Trophoblast cell (in vitro differentiated cells and primary cell): ENCODE measurements around the gene ADRA2C.

Source experiments
- DNase-seq, 2 donors: peaks; one replicate each; pipeline ENCODE4 v3.0.0-alpha.2; 2016
- H2AFZ ChIP-seq: 2 replicates; pipeline ENCODE4 v1.6.1; 2013; ENCODE audit warnings: low read length, moderate library complexity, mild to moderate bottlenecking; ENCODE audit not compliant: insufficient read depth, poor library complexity
- H2AK5ac ChIP-seq: 2 replicates; pipeline ENCODE4 v1.6.1; 2013; ENCODE audit warnings: mild to moderate bottlenecking, low read length
- H2BK120ac ChIP-seq: 2 replicates; pipeline ENCODE4 v1.6.1; 2013; ENCODE audit warnings: low read length, mild to moderate bottlenecking, moderate library complexity; ENCODE audit not compliant: insufficient read depth, poor library complexity
- H2BK12ac ChIP-seq: 2 replicates; pipeline ENCODE4 v1.6.1; 2013; ENCODE audit warnings: mild to moderate bottlenecking, low read length, moderate library complexity
- H2BK5ac ChIP-seq: 2 replicates; pipeline ENCODE4 v1.6.1; 2013; ENCODE audit warnings: low read length, low read depth, moderate library complexity, mild to moderate bottlenecking; ENCODE audit not compliant: poor library complexity
- H3K14ac ChIP-seq: 2 replicates; pipeline ENCODE4 v1.6.1; 2013; ENCODE audit warnings: mild to moderate bottlenecking, low read length
- H3K18ac ChIP-seq: 2 replicates; pipeline ENCODE4 v1.6.1; 2013; ENCODE audit warnings: mild to moderate bottlenecking, low read length
- H3K23ac ChIP-seq: 2 replicates; pipeline ENCODE4 v1.6.1; 2013; ENCODE audit warnings: low read length
- H3K27ac ChIP-seq: 2 replicates; pipeline ENCODE4 v1.5.1; 2013; ENCODE audit warnings: low read depth, mild to moderate bottlenecking, inconsistent platforms, low read length, moderate library complexity
- H3K27me3 ChIP-seq: 2 replicates; pipeline ENCODE4 v1.6.1; 2013; ENCODE audit warnings: inconsistent platforms, mild to moderate bottlenecking, low read length, moderate library complexity; ENCODE audit not compliant: insufficient read depth
- H3K36me3 ChIP-seq, 2 experiments: 1 replicate in 1 of 2; 2 replicates in 1 of 2; pipeline ENCODE4 v1.6.1; 2013; ENCODE audit warnings: low read length in 2 of 2, mild to moderate bottlenecking in 2 of 2, moderate library complexity in 1 of 2; ENCODE audit not compliant: insufficient read depth in 2 of 2, control insufficient read depth in 1 of 2
- H3K4ac ChIP-seq: 2 replicates; pipeline ENCODE4 v1.6.1; 2013; ENCODE audit warnings: low read depth, mild to moderate bottlenecking, low read length, moderate library complexity
- H3K4me1 ChIP-seq, 2 experiments: 1 replicate in 1 of 2; 2 replicates in 1 of 2; pipeline ENCODE4 v1.6.1; 2013; ENCODE audit warnings: low read length in 2 of 2, mild to moderate bottlenecking in 2 of 2, moderate library complexity in 1 of 2; ENCODE audit not compliant: insufficient read depth in 2 of 2, control insufficient read depth in 1 of 2
- H3K4me2 ChIP-seq: 2 replicates; pipeline ENCODE4 v1.6.1; 2013; ENCODE audit warnings: inconsistent platforms, mild to moderate bottlenecking, low read length, moderate library complexity
- H3K4me3 ChIP-seq: 2 replicates; pipeline ENCODE4 v1.5.1; 2013; ENCODE audit warnings: mild to moderate bottlenecking, low read depth, low read length, inconsistent platforms
- H3K79me1 ChIP-seq: one replicate; pipeline ENCODE4 v1.6.1; 2013; ENCODE audit warnings: low read length
- H3K79me2 ChIP-seq: 2 replicates; pipeline ENCODE4 v1.6.1; 2013; ENCODE audit warnings: low read length, mild to moderate bottlenecking; ENCODE audit not compliant: control insufficient read depth, insufficient read depth, poor library complexity
- H3K9ac ChIP-seq: 2 replicates; pipeline ENCODE4 v1.6.1; 2013; ENCODE audit warnings: mild to moderate bottlenecking, low read length
- H3K9me3 ChIP-seq: 2 replicates; pipeline ENCODE4 v1.6.1; 2013; ENCODE audit warnings: low read depth, mild to moderate bottlenecking, control low read depth, inconsistent platforms, low read length; ENCODE audit not compliant: insufficient read depth
- H4K12ac ChIP-seq: 2 replicates; pipeline ENCODE4 v1.6.1; 2013; ENCODE audit warnings: low read depth, mild to moderate bottlenecking, low read length, moderate library complexity
- H4K8ac ChIP-seq: 2 replicates; pipeline ENCODE4 v1.6.1; 2013; ENCODE audit warnings: low read depth, mild to moderate bottlenecking, low read length, moderate library complexity
- H4K91ac ChIP-seq: one replicate; pipeline ENCODE4 v1.6.1; 2013; ENCODE audit warnings: low read depth, mild to moderate bottlenecking, low read length, moderate library complexity
- WGBS: extraction: QIAGEN DNeasy Blood & Tissue Kit; methylation state at CpG from one replicate; pipeline ENCODE4 v1.1.7; 2013; ENCODE audit warnings: missing lambda C conversion rate; ENCODE audit not compliant: insufficient read length, insufficient coverage; ENCODE audit errors: extremely low coverage; 5-methylcytosine and 5-hydroxymethylcytosine counted together

Gene ADRA2C

DNA sequence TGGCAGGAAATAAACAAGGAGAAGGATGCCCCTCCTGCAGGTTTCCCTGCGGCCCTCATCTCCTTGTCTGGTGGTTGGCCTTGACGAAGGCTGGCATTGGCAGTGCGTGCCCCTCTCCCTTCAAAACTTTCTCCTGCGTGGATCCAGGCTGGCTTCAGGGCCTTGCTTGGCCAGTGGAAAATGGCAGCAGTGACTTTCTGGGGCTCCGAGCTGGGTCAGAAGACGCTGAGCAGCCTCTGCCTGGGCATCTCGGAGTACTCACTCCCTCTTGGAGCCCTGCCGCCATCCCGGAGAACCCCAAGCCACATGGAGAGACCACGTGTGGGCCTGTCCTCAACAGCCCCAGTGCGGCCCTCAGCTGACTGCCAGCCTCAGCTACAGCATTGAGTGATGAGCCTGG is 39.5 kb downstream of the ADRA2C start:
- Histone ChIP-seq H3K27ac (no peak overlapping the region), H3K27me3 (no peaks in the 10 kb centered on the region), H3K23ac (no peak overlapping the region), H4K8ac (no peak overlapping the region), H2AK5ac (no peak overlapping the region), H3K9me3 (no peaks in the 10 kb centered on the region), H3K79me1 (no peaks in the 10 kb centered on the region), H2BK12ac (no peak overlapping the region), H4K12ac (no peak overlapping the region), H3K14ac (no peak overlapping the region), H4K91ac (no peak overlapping the region), H3K79me2 (no peaks in the 10 kb centered on the region), H3K18ac (no peak overlapping the region), H3K36me3 (no peaks in the 10 kb centered on the region), H2BK5ac (no peak overlapping the region), H3K9ac (no peak overlapping the region), H3K4me1 (no peaks in the 10 kb centered on the region), H3K4me3 (no peak overlapping the region), H3K4ac (no peak overlapping the region), H2BK120ac (no peak overlapping the region), H3K4me2 (no peak overlapping the region), H2AFZ (no peak overlapping the region)
- no CpG with 5 or more reads among the region's 11 CpGs for WGBS
- DNase-seq, result no peak

DNA sequence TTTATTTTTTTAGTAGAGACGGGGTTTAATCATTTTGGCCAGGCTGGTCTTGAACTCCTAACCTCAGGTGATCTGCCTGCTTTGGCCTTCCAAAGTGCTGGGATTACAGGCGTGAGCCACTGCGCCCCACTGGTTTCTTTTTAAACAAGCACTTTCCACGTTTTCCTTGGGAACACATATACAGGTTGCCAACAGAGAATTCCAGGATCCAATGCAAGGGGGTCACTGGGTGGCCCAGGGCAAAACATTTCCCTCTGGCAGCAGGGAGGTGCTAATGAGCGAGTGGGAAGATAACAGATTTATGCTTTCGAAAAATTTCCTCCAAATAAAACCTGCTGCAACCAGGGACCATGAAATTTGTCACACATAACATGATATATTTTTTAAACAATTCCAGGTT is 41.1 kb downstream of the ADRA2C start:
- WGBS, result no CpG with 5 or more reads among the region's 6 CpGs

DNA sequence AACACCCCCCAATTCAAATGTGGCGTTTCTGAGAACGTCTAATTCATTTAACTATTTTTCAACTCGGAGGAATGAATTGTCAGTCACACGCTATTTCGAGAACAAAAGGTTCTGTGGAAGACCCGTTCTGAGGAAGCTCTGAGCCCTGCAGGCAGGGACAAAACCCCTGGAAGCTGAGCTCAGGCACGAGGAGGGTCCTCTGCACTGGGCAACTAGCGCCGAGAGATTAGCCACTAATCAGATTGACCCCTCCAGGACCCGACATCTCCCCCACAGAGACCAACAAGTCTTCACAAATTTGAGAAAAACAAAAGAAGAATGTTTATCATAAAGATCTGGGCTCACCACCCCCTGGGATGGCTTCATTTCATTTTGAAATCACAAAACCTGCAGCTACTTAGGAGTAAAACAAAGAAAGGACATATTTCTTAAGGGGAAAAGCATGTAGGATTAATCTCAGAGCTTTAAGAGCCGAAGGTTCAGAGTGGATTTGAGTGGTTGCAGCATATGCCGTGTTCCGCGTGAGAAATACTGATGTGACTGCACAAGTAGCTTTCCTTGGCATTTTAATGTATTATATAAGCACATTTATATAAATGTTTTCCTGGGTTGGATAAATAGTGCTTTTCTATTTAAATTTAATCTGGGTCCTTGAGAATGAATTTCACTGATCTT is 41.8 kb downstream of the ADRA2C start:
- Histone ChIP-seq H3K23ac (no peak overlapping the region), H2BK5ac (no peak overlapping the region), H3K79me2 (no peaks in the 10 kb centered on the region), H4K91ac (no peak overlapping the region), H3K9me3 (no peaks in the 10 kb centered on the region), H2AK5ac (no peak overlapping the region), H3K27me3 (no peaks in the 10 kb centered on the region), H3K9ac (no peak overlapping the region), H4K8ac (no peak overlapping the region), H4K12ac (no peak overlapping the region), H2BK12ac (no peak overlapping the region), H3K4me2 (no peak overlapping the region), H3K4me1 (no peaks in the 10 kb centered on the region), H3K18ac (no peak overlapping the region), H3K14ac (no peak overlapping the region), H2BK120ac (no peak overlapping the region), H3K4ac (no peak overlapping the region), H3K27ac (no peak overlapping the region), H2AFZ (no peak overlapping the region), H3K36me3 (no peaks in the 10 kb centered on the region), H3K79me1 (no peaks in the 10 kb centered on the region), H3K4me3 (no peak overlapping the region)
- no CpG with 5 or more reads among the region's 14 CpGs for WGBS
- DNase-seq, result no peak

More for the DNA sequence above, 41.1 kb downstream of the ADRA2C start:
- Histone ChIP-seq H2BK5ac (no peak overlapping the region), H3K23ac (no peak overlapping the region), H4K91ac (no peak overlapping the region), H3K27ac (no peak overlapping the region), H3K4ac (no peak overlapping the region), H2AK5ac (no peak overlapping the region), H3K9me3 (no peaks in the 10 kb centered on the region), H2BK120ac (no peak overlapping the region), H4K8ac (no peak overlapping the region), H3K9ac (no peak overlapping the region), H3K4me3 (no peak overlapping the region), H2AFZ (no peak overlapping the region), H3K27me3 (no peaks in the 10 kb centered on the region), H3K36me3 (no peaks in the 10 kb centered on the region), H4K12ac (no peak overlapping the region), H3K4me2 (no peak overlapping the region), H3K4me1 (no peaks in the 10 kb centered on the region), H3K18ac (no peak overlapping the region), H3K14ac (no peak overlapping the region), H2BK12ac (no peak overlapping the region), H3K79me2 (no peaks in the 10 kb centered on the region), H3K79me1 (no peaks in the 10 kb centered on the region)
- no peak for DNase-seq

DNA sequence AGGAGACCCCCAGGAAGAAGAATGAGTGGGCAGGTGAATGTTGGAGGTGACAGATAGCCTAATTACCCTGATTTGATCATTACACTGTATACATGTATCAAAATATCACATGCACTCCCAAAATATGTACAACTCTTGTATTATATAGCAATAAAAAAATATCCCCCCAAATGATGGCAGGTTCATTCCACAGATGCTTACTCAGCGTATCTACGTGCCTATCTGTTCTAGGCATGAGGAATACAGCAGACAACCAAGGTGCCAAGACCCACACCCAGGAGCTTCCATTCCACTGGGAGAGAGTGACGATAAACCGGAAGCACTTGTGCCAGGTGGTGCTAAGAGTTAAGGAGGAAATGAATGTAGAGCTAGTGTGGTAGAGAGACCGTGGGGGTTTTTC is 42.4 kb downstream of the ADRA2C start:
- no peak overlapping the region for H3K14ac ChIP-seq
- H3K27ac ChIP-seq, result no peak overlapping the region
- H4K8ac ChIP-seq, result no peak overlapping the region
- no peaks in the 10 kb centered on the region for H3K79me2 ChIP-seq
- no peak overlapping the region for H3K9ac ChIP-seq
- no peak overlapping the region for H4K12ac ChIP-seq
- H3K27me3 ChIP-seq, result no peaks in the 10 kb centered on the region
- no CpG with 5 or more reads among the region's 5 CpGs for WGBS
- H4K91ac ChIP-seq, result no peak overlapping the region
- no peaks in the 10 kb centered on the region for H3K79me1 ChIP-seq
- H3K4ac ChIP-seq, result no peak overlapping the region
- no peaks in the 10 kb centered on the region for H3K36me3 ChIP-seq
- no peak overlapping the region for H3K18ac ChIP-seq
- H3K23ac ChIP-seq, result no peak overlapping the region
- H2BK5ac ChIP-seq, result no peak overlapping the region
- H3K4me3 ChIP-seq, result no peak overlapping the region
- H3K9me3 ChIP-seq, result no peaks in the 10 kb centered on the region
- no peak overlapping the region for H2BK120ac ChIP-seq
- H2AK5ac ChIP-seq, result no peak overlapping the region
- no peaks in the 10 kb centered on the region for H3K4me1 ChIP-seq
- no peak overlapping the region for H2AFZ ChIP-seq
- no peak overlapping the region for H2BK12ac ChIP-seq
- no peak for DNase-seq
- no peak overlapping the region for H3K4me2 ChIP-seq
